Endothelial cell of umbilical vein (primary cell): ENCODE measurements around the gene ABCA2. TPM values are rescaled to one million over a fixed set of nuclear protein-coding genes. Genes with fewer than 3 reads are reported as not detected.

ENCODE experiments used
- BruUV-seq: library from RNA; stranded (reverse); fragments of 400-500 nt; replicated peaks from 2 replicates; lab custom pipeline; 2021; lab: Mats Ljungman, UMichigan
- CTCF ChIA-PET: fragments of 300-600, 350-600 bp; sonication (Branson Sonifier 250); formaldehyde crosslinking; loops from one replicate; lab custom pipeline; 2021; ENCODE audit warnings: antibody characterized with exemption, inconsistent platforms; lab: Charles Lee
- POLR2A ChIA-PET: fragments of 300-600, 350-600 bp; sonication (Branson Sonifier 250); formaldehyde crosslinking; loops from one replicate; lab custom pipeline; 2021; ENCODE audit warnings: antibody characterized with exemption, inconsistent platforms; lab: Charles Lee
- DNase-seq: peaks from one replicate; pipeline ENCODE4 v3.0.0-alpha.2; 2011; ENCODE audit warnings: low read depth, low spot score
- FAIRE-seq: peaks from 2 replicates; lab custom pipeline; 2011; peaks lifted over from hg19 to GRCh38; lab: Jason Lieb, UNC
- H2AFZ ChIP-seq: 2 replicates; pipeline ENCODE4 v1.6.0; 2012; ENCODE audit warnings: low read depth, low read length, control low read depth, inconsistent platforms
- H3K27ac ChIP-seq: 2 replicates; pipeline ENCODE4 v1.5.1; 2011; ENCODE audit warnings: low read depth, mild to moderate bottlenecking, control low read depth, low read length, moderate library complexity; ENCODE audit not compliant: insufficient read depth
- H3K27me3 ChIP-seq, 2 experiments: 2 replicates each; pipeline versions ENCODE4 v1.6.0 to v1.6.1; 2011; ENCODE audit warnings: low read length in 2 of 2, mixed read lengths in 1 of 2; ENCODE audit not compliant: control insufficient read depth in 2 of 2, insufficient read depth in 2 of 2
- H3K36me3 ChIP-seq, 2 experiments: 2 replicates in 1 of 2; 3 replicates in 1 of 2; pipeline ENCODE4 v1.5.1; 2011; ENCODE audit warnings: low read length in 2 of 2, mild to moderate bottlenecking in 1 of 2, moderate library complexity in 1 of 2; ENCODE audit not compliant: control insufficient read depth in 2 of 2, insufficient read depth in 2 of 2; ENCODE audit errors: extremely low read depth in 1 of 2
- H3K4me1 ChIP-seq: 3 replicates; pipeline ENCODE4 v1.5.1; 2011; ENCODE audit warnings: mild to moderate bottlenecking, low read length; ENCODE audit not compliant: control insufficient read depth, insufficient read depth; ENCODE audit errors: extremely low read depth
- H3K4me2 ChIP-seq: 2 replicates; pipeline ENCODE4 v1.6.1; 2011; ENCODE audit warnings: low read length, control low read depth, mixed read lengths; ENCODE audit not compliant: insufficient read depth
- H3K4me3 ChIP-seq, 3 experiments: fragments of 200-600 bp in 1 of 3; sonication (generic), shearing (Covaris generic) in 1 of 3; replicated peaks in 1 of 3; 2 replicates each; pipeline ENCODE4 v1.5.1; 2011 to 2016; ENCODE audit warnings: control low read depth in 3 of 3, low read length in 3 of 3, mild to moderate bottlenecking in 2 of 3, inconsistent platforms in 1 of 3, low read depth in 1 of 3, moderate library complexity in 1 of 3; ENCODE audit not compliant: insufficient read depth in 1 of 3
- H3K79me2 ChIP-seq: 2 replicates; pipeline ENCODE4 v1.6.0; 2012; ENCODE audit warnings: low read length, inconsistent platforms; ENCODE audit not compliant: control insufficient read depth, insufficient read depth
- H3K9ac ChIP-seq: replicated peaks from 2 replicates; pipeline ENCODE3; 2011; ENCODE audit warnings: low read length, control low read depth; ENCODE audit not compliant: insufficient read depth; ENCODE audit errors: extremely low read depth
- H3K9me1 ChIP-seq: replicated peaks from 3 replicates; pipeline ENCODE4 v1.6.0; 2011; ENCODE audit warnings: mild to moderate bottlenecking, low read length; ENCODE audit not compliant: control insufficient read depth, insufficient read depth; ENCODE audit errors: extremely low read depth
- H3K9me3 ChIP-seq: replicated peaks from 2 replicates; pipeline ENCODE4 v1.5.1; 2012; ENCODE audit warnings: low read length, inconsistent platforms; ENCODE audit not compliant: control insufficient read depth, insufficient read depth
- H4K20me1 ChIP-seq: replicated peaks from 2 replicates; pipeline ENCODE3; 2011; ENCODE audit warnings: mild to moderate bottlenecking, low read length; ENCODE audit not compliant: control insufficient read depth, insufficient read depth; ENCODE audit errors: extremely low read depth
- CTCF ChIP-seq, 2 donors: IDR thresholded peaks; 1 replicate in 1 of 2; 2 replicates in 1 of 2; pipeline ENCODE4 v1.5.1; 2011; ENCODE audit warnings: low read length in 2 of 2, mild to moderate bottlenecking in 2 of 2, moderate library complexity in 2 of 2, control low read depth in 1 of 2, inconsistent platforms in 1 of 2, low read depth in 1 of 2; ENCODE audit not compliant: insufficient read depth in 1 of 2; ENCODE audit errors: extremely low read depth in 1 of 2
- EZH2 ChIP-seq: IDR thresholded peaks from 2 replicates; pipeline ENCODE4 v1.6.1; 2012; ENCODE audit warnings: borderline replicate concordance, low read depth, mild to moderate bottlenecking, moderate library complexity, low read length, inconsistent platforms; ENCODE audit not compliant: severe bottlenecking
- FOS ChIP-seq: IDR thresholded peaks from 2 replicates; pipeline ENCODE4 v1.6.1; 2011; ENCODE audit warnings: mild to moderate bottlenecking, low read length, moderate library complexity, borderline replicate concordance; ENCODE audit not compliant: insufficient read depth
- GATA2 ChIP-seq: IDR thresholded peaks from 2 replicates; pipeline ENCODE4 v1.7.0; 2011; ENCODE audit warnings: low read depth, mild to moderate bottlenecking, moderate library complexity, mixed read lengths, low read length; ENCODE audit not compliant: insufficient read length, insufficient read depth
- POLR2A ChIP-seq: IDR thresholded peaks from 2 replicates; pipeline ENCODE4 v1.6.1; 2012; ENCODE audit warnings: low read depth, mild to moderate bottlenecking, control low read depth, low read length
- POLR2AphosphoS5 ChIP-seq: IDR thresholded peaks from 2 replicates; pipeline ENCODE4 v1.6.1; 2012; ENCODE audit warnings: low read depth, mild to moderate bottlenecking, control low read depth, low read length, moderate library complexity; ENCODE audit not compliant: insufficient read depth
- dilution Hi-C: fragments of 300-500 bp; cut with MboI; formaldehyde crosslinking; loops from one replicate; pipeline ENCODE4 v1.15.0; 2019; ENCODE audit warnings: low sequenced_read_pairs; ENCODE audit not compliant: extremely low pct_ligation_motif_present
- intact Hi-C: fragments of 100-400 bp; cut with micrococcal nuclease; formaldehyde crosslinking; loops from one replicate; pipeline ENCODE4 v1.10.0; 2022
- polyA plus RNA-seq, 4 experiments: library from polyadenylated mRNA; depleted of rRNA in 3 of 4; stranded (reverse) in 3 of 4; unstranded in 1 of 4; fragments of >200 nt; gene quantifications; 2 replicates each; pipeline versions ENCODE4 v1.2.1 to v1.2.3, GENCODE V29; 2011 to 2012; ENCODE audit warnings: missing spikeins in 1 of 4
- total RNA-seq: library from RNA; stranded (reverse); gene quantifications from 2 replicates; pipeline ENCODE4 v1.2.3, GENCODE V29; 2021
- TF ChIP-seq, protein P1 (sequence below): IDR thresholded peaks from 2 replicates; pipeline ENCODE4 v1.6.1; 2011; ENCODE audit not compliant: insufficient read depth, insufficient read length

The ABCA2 gene
- total and polyA plus RNA-seq, 2 donors (not counting 3 experiments of a cell fraction or from before 2014, with no cell fraction given) = 20.0 to 29.1 TPM

- TF ChIP-seq FOS = peak; percentile 54
- TF ChIP-seq POLR2A = no peak
- TF ChIP-seq POLR2AphosphoS5 = no peak
- TF ChIP-seq, protein P1, sequence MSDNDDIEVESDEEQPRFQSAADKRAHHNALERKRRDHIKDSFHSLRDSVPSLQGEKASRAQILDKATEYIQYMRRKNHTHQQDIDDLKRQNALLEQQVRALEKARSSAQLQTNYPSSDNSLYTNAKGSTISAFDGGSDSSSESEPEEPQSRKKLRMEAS = no peak
- peak; percentile 12 to 19 for TF ChIP-seq CTCF (IDR thresholded peaks at IDR 0.05; ENCODE audit: extremely low read depth in 1 of 2, insufficient read depth in 1 of 2, low read depth in 1 of 2, low read length in 2 of 2)
- TF ChIP-seq GATA2 = no peak
- no peak for TF ChIP-seq EZH2
- Histone ChIP-seq H3K27ac (peak overlapping the region; percentile 64), H3K27me3 (no peaks in the 10 kb centered on the region), H2AFZ (peak overlapping the region; percentile 64), H3K9me1 (no peaks in the 10 kb centered on the region), H4K20me1 (no peaks in the 10 kb centered on the region), H3K9me3 (no peaks in the 10 kb centered on the region), H3K79me2 (peaks cover 7% of the 10 kb centered on the region), H3K4me2 (peak overlapping the region; percentile 28), H3K9ac (peak overlapping the region; percentile 10), H3K4me1 (peaks cover 29% of the 10 kb centered on the region), H3K36me3 (no peaks in the 10 kb centered on the region), H3K4me3 (no peak overlapping the region)
- no TSS peak for BruUV-seq
- dilution Hi-C loops (no loop called here), intact Hi-C loops (loop anchor here (5.0 kb wide), 1 partner anchor 156 kb away; the partner anchor contains the start of gene AJM1)
- POLR2A ChIA-PET = no interaction called here
- CTCF ChIA-PET = interaction anchor here (0.7 to 2.7 kb wide), 9 partner anchors 12 to 207 kb away, joined by 3 to 27 read pairs (median 3); partner anchors contain the start of genes AJM1 and TMEM141
- DNase-seq (peak; percentile 67), FAIRE-seq (peak; percentile 89)
Measured at GRCh38 chr9:136997830-136998234, 30.2 kb downstream of the ABCA2 start.
